GM12892 (cell line): ENCODE results near the gene LRRFIP2.

ENCODE experiments used
- POLR2A ChIP-seq: IDR thresholded peaks from 2 replicates; pipeline ENCODE4 v1.6.1; 2011; ENCODE audit warnings: low read depth, low read length, control low read depth
- POLR2AphosphoS5 ChIP-seq: IDR thresholded peaks from 2 replicates; pipeline ENCODE4 v1.6.1; 2011; ENCODE audit warnings: low read depth, low read length, control low read depth
- TAF1 ChIP-seq: IDR thresholded peaks from 2 replicates; pipeline ENCODE4 v1.6.1; 2011; ENCODE audit warnings: low read depth, mild to moderate bottlenecking, control low read depth, low read length, borderline replicate concordance

GRCh38 chr3:37096288-37096687, 78.1 kb downstream of the LRRFIP2 start:
- TF ChIP-seq POLR2AphosphoS5 (no peak), POLR2A (no peak), TAF1 (no peak)
